Measurements from ENCODE around the gene NARS2.

Gene NARS2

DNA sequence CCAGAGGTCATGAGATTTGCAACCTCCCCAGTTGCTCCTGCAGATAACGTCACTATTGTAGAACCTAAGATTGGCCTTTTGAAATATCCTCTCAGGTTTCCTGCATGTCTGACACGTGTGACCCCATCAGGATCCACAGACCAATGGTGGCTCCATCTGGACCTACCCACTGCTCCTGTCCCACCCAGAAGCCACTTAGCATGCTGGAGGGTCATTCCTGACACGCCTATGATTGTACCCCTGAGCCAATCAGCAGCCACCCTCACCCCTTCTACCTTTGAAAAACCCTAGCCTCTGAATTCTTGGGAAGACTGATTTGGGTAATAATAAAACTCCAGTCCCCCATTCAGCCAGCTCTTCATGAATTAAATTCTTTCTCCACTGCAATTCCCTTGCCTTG lies 20.1 kb upstream of the NARS2 start:
- TF ChIP-seq, protein P1, sequence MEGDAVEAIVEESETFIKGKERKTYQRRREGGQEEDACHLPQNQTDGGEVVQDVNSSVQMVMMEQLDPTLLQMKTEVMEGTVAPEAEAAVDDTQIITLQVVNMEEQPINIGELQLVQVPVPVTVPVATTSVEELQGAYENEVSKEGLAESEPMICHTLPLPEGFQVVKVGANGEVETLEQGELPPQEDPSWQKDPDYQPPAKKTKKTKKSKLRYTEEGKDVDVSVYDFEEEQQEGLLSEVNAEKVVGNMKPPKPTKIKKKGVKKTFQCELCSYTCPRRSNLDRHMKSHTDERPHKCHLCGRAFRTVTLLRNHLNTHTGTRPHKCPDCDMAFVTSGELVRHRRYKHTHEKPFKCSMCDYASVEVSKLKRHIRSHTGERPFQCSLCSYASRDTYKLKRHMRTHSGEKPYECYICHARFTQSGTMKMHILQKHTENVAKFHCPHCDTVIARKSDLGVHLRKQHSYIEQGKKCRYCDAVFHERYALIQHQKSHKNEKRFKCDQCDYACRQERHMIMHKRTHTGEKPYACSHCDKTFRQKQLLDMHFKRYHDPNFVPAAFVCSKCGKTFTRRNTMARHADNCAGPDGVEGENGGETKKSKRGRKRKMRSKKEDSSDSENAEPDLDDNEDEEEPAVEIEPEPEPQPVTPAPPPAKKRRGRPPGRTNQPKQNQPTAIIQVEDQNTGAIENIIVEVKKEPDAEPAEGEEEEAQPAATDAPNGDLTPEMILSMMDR (IDR thresholded peaks at IDR 0.05; ENCODE audit: insufficient read depth, low read depth, low read length, missing control alignments): no peak
- no peak for DNase-seq (ENCODE audit: low read depth)

DNA sequence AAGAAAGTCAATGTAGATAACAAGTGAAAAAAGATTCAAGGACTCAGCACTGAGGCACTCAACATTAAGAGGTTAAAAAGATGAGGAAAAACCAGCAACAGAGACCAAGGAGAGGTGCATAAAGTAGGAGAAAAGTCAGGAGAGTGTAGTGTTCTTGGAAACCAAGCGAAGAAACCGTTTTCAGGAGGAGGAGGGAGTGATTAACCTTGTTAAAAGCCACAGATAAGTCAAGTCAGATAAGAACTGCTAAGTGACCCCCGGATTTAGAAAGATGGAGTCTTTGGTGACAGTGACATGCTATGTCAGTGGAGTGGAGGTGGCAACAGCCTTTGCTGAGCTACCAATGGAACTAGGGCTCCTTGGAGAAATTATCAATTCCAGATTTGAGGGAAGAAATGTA lies 13.9 kb upstream of the NARS2 start:
- no peak for DNase-seq (ENCODE audit: low read depth)
- H3K4me3 ChIP-seq (ENCODE audit: low read depth, low read length): no peak overlapping the region
- TF ChIP-seq, protein P1 (IDR thresholded peaks at IDR 0.05; ENCODE audit: insufficient read depth, low read depth, low read length, missing control alignments): no peak

More for the DNA sequence above, 20.1 kb upstream of the NARS2 start:
- no peak overlapping the region for H3K4me3 ChIP-seq (ENCODE audit: low read depth, low read length)

DNA sequence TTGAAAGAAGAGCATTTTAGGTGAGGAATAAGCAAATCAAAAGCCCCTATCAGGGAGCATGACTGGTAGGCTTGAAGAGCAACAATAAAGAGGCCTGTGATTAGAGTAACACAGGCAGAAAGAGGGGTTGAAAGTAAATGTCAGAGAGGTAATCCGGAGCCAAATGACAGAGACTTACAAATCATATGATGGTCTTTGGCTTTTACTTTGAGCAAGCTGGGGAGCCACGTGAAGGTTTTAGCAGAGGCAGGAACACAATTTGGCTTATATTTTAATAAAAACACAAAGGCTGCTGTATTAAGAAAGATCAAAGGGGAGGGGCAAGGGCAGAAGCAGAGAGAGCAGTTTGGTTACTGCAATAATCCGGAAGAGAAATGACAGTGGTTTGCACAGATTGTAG lies 12.8 kb upstream of the NARS2 start:
- no peak overlapping the region for H3K4me3 ChIP-seq (ENCODE audit: low read depth, low read length)
- TF ChIP-seq, protein P1 (IDR thresholded peaks at IDR 0.05; ENCODE audit: insufficient read depth, low read depth, low read length, missing control alignments): no peak
- no peak for DNase-seq (ENCODE audit: low read depth)

DNA sequence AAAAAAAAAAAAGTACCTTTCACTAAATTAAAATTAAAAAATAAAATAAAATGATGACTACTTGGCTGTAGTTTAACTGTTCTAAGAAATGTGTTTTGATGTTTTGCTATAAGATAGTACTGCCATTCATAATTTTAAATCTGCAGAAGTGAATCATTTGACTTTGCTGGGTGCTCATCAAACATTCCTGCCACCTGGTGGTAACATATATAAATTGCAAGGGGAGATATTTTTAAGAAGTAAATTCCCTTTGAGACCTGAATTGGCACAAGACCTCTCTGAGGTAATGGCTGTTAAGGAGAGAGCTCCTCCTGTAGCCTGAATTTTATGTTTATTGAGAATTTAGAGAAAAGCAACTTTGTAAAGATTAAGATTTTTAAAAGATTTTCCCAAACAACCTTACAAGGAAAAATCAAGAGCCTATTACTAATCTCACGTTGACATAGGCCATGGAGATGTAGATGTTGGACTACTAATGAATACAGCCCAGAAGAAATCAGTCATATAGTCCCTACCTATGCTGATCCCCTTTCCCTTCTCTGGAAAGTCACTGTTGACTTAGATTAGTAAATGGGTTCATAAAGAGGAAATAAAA lies 11.9 kb upstream of the NARS2 start:
- DNase-seq (ENCODE audit: low read depth): peak; percentile 48
- TF ChIP-seq, protein P1 (IDR thresholded peaks at IDR 0.05; ENCODE audit: insufficient read depth, low read depth, low read length, missing control alignments): peak; percentile 39
- no peak overlapping the region for H3K4me3 ChIP-seq (ENCODE audit: low read depth, low read length)

DNA sequence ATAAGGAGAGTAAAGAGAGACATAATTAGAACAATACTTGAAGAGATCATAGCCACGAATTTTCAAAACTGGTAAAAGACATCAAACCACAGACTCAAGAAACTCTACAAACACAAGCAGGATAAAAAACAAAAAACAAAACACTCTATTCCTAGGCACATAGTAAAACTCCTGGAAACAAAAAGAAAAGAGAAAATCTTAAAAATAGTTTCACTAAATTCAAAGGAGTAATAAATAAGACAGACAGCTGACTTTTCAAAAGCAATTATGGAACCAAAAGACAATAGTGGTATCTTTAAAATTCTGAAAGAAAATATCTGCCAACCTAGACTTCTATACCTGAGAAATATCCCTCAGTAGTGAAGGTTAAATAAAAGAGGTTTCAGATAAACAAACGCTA lies 9.2 kb upstream of the NARS2 start:
- DNase-seq (ENCODE audit: low read depth): no peak
- TF ChIP-seq, protein P1 (IDR thresholded peaks at IDR 0.05; ENCODE audit: insufficient read depth, low read depth, low read length, missing control alignments): no peak
- no peak overlapping the region for H3K4me3 ChIP-seq (ENCODE audit: low read depth, low read length)

DNA sequence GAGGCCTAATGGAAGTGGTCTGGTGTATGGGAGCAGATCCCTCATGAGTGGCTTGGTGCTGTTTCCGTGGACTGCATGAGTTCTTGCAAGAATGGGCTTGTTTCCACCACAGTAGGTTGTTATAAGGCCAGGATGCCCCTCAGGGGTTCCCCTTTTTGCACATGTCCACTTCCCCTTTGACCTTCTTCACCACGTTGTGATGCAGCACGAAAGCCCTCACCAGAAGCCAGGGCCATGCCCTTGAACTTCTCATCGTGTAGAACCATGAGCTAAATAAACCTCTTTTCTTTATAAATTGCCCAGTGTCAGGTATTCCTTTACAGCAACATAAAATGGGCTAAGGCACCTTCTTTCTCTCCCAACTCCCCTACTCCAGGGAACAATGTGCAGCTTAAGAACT lies 2.8 kb upstream of the NARS2 start:
- H3K4me3 ChIP-seq (ENCODE audit: low read depth, low read length): no peak overlapping the region
- DNase-seq (ENCODE audit: low read depth): no peak
- TF ChIP-seq, protein P1 (IDR thresholded peaks at IDR 0.05; ENCODE audit: insufficient read depth, low read depth, low read length, missing control alignments): no peak

DNA sequence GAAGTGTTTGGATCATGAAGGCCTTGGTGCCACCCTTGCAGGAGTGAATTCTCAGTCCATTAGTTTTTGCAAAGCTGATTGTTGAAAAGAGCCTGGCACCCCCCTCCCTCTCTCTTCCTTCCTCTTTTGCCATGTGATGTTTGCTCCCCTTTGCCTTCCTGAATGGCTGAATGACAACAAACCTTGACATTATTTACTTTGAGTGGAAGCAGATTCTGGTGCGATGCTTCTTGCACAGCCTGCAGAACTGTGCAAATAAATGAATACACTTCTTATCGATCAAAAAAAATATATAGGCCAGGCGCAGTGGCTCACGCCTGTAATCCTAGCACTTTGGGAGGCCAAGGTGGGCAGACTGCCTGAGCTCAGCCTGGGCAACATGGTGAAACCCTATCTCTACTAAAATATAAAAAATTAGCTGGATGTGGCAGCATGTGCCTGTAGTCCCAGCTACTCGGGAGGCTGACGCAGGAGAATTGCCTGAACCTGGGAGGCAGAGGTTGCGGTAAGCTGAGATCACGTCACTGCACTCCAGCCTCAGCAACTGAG lies 2.0 kb upstream of the NARS2 start:
- H3K4me3 ChIP-seq (ENCODE audit: low read depth, low read length): no peak overlapping the region
- DNase-seq (ENCODE audit: low read depth): no peak
- TF ChIP-seq, protein P1 (IDR thresholded peaks at IDR 0.05; ENCODE audit: insufficient read depth, low read depth, low read length, missing control alignments): no peak

Measured in GM12865 (cell line).